Measurements from ENCODE around the gene DTL.
"Not testable (repeated sequence)": the region's sequence is repeated elsewhere in the genome, so short reads cannot be mapped to it uniquely, and the experiment has no call there.

DTL gene

DNA sequence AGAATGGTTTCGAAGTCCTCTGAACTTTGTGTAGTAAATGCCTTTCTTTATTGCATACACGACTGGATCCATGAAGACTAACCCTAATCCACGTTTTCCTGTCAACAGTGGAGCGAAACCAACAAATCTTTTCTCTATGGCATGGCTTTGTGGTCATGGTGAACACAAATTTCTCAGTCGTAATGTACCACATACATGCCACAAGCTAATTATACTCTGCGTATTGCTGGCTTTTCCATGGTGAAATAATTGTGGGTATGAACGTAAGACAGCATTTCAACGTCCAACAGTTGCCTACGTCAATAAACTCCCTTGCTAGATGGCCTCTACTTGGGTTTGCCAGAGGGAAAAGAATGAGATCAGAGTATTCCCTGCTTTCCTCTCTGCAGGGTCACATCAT lies 27.7 kb upstream of the DTL start:
- TF ChIP-seq, protein P1, sequence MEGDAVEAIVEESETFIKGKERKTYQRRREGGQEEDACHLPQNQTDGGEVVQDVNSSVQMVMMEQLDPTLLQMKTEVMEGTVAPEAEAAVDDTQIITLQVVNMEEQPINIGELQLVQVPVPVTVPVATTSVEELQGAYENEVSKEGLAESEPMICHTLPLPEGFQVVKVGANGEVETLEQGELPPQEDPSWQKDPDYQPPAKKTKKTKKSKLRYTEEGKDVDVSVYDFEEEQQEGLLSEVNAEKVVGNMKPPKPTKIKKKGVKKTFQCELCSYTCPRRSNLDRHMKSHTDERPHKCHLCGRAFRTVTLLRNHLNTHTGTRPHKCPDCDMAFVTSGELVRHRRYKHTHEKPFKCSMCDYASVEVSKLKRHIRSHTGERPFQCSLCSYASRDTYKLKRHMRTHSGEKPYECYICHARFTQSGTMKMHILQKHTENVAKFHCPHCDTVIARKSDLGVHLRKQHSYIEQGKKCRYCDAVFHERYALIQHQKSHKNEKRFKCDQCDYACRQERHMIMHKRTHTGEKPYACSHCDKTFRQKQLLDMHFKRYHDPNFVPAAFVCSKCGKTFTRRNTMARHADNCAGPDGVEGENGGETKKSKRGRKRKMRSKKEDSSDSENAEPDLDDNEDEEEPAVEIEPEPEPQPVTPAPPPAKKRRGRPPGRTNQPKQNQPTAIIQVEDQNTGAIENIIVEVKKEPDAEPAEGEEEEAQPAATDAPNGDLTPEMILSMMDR (conservative IDR thresholded peaks at IDR 0.05): no peak
- peak overlapping the region; percentile 64; the same call in 1 of the 2 replicates for H3K27ac ChIP-seq

DNA sequence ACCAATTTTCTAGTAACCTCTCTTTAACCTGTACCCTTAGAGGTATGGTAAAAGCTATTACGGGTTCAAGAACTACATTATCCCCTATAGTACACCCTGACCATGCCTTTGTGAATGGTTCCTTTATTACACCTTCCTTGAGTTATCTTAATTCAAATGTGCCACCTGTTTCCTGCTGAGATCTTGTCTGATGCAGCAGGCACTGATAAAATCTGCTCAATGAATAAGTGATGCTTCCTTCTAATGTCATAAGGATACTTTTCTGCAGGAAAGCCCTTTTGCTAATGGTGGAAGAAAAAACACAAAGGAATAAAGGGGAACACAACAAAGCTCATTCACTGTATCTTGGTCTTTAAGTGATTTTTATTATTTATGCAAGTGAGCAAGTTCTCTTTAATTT lies 26.0 kb upstream of the DTL start:
- TF ChIP-seq, protein P1 (conservative IDR thresholded peaks at IDR 0.05): no peak

DNA sequence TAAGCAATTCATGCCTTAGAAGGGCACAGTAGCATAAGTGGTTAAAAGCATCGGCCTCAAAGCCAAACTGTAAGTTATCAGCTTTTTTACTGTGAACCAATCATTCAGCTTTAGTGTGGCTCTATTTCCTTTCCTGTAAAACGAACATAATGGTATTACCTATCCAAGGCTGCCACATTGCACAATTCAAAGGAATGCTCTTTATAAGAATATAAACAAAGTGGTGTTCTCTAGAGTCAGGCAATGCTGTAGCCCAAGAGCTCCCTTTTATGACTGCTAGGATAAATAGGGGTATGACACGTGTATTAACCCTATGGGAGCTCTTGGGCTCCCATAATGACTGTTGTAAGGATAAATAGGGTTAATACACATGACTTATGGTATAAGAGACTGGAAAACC lies 25.5 kb upstream of the DTL start:
- TF ChIP-seq, protein P1 (conservative IDR thresholded peaks at IDR 0.05): no peak
- H3K27ac ChIP-seq: no peak overlapping the region

More for the DNA sequence above, 26.0 kb upstream of the DTL start:
- no peak overlapping the region for H3K27ac ChIP-seq

DNA sequence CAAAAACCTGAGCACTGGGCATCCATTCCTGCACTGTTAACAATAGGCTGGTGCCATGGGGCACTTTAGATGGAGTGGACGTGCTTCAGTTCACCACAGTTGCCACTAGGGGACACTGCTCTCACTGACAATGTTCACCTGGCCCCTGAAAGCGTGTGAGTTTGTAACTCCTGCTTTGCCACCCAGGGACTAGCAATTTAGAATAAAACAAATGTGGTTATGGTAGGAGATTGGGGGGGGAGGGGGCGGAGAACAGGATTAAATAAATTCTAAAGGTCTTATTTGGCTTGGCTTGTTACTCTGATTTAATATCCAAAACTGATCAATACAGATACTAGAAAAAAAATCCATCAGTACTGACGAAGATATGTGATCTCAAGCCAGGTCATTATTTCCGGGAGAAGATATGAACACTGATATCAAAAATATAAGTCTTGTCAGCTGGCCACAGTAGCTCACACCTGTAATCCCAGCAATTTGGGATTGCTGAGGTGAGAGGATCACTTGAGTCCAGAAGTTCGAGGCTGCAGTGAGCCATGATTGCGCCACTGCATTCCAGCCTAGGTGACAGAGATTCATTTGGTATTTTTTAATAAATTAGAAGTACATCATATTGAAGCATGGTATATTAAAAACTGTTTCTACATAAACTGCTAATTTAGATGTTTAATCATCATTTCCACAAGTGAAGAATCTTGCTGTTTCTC lies 23.4 kb upstream of the DTL start:
- TF ChIP-seq, protein P1 (conservative IDR thresholded peaks at IDR 0.05): peak; percentile 95

DNA sequence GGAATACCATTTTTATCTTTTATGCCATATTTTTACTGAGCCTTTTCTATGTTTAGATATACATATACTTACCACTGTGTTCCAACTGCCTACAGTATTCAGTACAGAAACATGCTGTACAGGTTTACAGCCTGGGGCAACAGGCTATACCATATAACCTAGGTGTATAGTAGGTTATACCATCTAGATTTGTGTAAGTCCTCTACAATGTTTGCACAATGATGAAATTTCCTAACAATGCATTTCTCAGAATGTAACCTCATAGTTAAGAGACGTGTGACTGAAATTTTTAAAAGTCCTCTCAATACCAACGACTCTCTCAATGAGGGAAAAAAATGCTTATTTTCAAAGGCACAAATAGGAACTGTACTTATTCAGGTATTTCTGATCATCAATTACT lies 21.9 kb upstream of the DTL start:
- TF ChIP-seq, protein P1 (conservative IDR thresholded peaks at IDR 0.05): no peak
- H3K27ac ChIP-seq: no peak overlapping the region

More for the DNA sequence above, 23.4 kb upstream of the DTL start:
- no peak overlapping the region for H3K27ac ChIP-seq

DNA sequence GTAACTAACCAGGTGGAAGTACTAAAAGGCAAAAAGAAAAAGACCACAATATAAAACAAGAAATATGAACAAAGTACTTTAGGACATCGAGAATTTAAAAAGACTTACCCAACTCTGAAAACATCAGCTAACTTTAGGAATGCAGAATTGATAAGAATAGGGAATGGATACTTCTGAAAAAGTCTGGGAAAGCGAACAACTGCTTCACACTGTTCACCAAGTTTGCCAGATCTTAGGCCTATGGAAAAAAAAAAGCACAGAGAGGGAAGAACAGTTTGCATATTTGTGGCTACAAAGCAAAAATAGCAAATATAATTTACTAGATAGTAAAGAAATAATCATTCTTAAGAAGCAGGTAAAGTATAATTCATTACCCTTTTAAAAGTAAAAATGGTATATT lies 14.6 kb upstream of the DTL start:
- TF ChIP-seq, protein P1 (conservative IDR thresholded peaks at IDR 0.05): no peak
- no peak overlapping the region for H3K27ac ChIP-seq

DNA sequence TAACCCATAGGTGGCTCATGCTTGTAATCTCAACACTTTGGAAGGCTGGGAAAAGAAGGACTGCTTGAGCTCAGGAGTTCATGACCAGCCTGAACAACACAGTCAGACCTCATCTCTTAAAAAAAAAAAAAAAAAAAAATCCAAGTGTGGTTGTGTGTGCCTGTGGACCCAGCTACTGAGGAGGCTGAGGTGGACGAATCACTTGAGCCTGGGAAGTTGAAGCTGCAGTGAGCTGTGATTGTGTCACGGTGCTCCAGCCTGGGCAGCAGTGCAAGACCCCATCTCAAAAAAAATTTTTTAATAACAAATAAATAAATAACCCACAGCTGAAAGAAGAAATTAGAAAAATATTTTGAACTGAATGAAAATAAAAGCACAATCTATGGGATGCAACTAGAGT lies 14.0 kb upstream of the DTL start:
- H3K27ac ChIP-seq: no peak overlapping the region
- TF ChIP-seq, protein P1 (conservative IDR thresholded peaks at IDR 0.05): no peak

DNA sequence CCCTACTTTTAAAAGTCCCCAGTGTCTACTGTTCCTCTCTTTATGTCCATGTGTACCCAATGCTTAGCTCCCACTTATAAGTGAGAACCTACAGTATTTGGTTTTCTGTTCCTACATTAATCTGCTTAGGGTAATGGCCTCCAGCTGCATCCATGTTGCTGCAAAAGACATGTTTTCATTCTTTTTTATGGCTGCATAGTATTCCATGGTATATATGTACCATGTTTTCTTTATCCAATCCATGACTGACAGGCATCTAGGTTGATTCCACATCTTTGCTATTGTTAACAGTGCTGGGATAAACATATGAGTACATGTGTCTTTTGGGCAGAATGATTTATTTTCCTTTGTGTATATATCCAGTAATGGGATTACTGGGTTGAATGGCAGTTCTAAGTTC lies 12.6 kb upstream of the DTL start:
- H3K27ac ChIP-seq: not testable (repeated sequence)

Measured in VCaP (cell line).